ENCODE results near the gene PPP1R12C. TPM values are rescaled to one million over a fixed set of nuclear protein-coding genes. Genes with fewer than 3 reads are reported as not detected.

The PPP1R12C gene
- total RNA-seq, 1 donor from 2014 or later: 34.0 TPM

- DNase-seq: no peak
Observed at GRCh38 chr19:55089342-55089944, 28.0 kb downstream of the PPP1R12C start.

- DNase-seq: peak; percentile 9
Observed at GRCh38 chr19:55088543-55089341, 28.7 kb downstream of the PPP1R12C start.

GRCh38 chr19:55088021-55088451, 29.4 kb downstream of the PPP1R12C start:
- DNase-seq: no peak

- peak; percentile 12 for DNase-seq
Observed at GRCh38 chr19:55087542-55087901, 29.9 kb downstream of the PPP1R12C start.

- DNase-seq: peak; percentile 75
Observed at GRCh38 chr19:55086730-55087541, 30.5 kb downstream of the PPP1R12C start.

GRCh38 chr19:55085923-55086715, 31.3 kb downstream of the PPP1R12C start:
- no peak for DNase-seq

- no peak for DNase-seq
Observed at GRCh38 chr19:55084416-55084815, 33.0 kb downstream of the PPP1R12C start.

- DNase-seq: no peak
Observed at GRCh38 chr19:55083004-55083850, 34.2 kb downstream of the PPP1R12C start.

GRCh38 chr19:55082020-55082851, 35.2 kb downstream of the PPP1R12C start:
- DNase-seq: peak; percentile 11

- no peak for DNase-seq
Observed at GRCh38 chr19:55081770-55082019, 35.7 kb downstream of the PPP1R12C start.

GRCh38 chr19:55080968-55081769, 36.3 kb downstream of the PPP1R12C start:
- peak; percentile 22 for DNase-seq

GRCh38 chr19:55080121-55080967, 37.1 kb downstream of the PPP1R12C start:
- peak; percentile 24 for DNase-seq

GRCh38 chr19:55079400-55080038, 37.9 kb downstream of the PPP1R12C start:
- DNase-seq: no peak

- no peak for DNase-seq
Observed at GRCh38 chr19:55078996-55079395, 38.4 kb downstream of the PPP1R12C start.

- DNase-seq: no peak
Observed at GRCh38 chr19:55077106-55077505, 40.3 kb downstream of the PPP1R12C start.

- no peak for DNase-seq
Observed at GRCh38 chr19:55076321-55076720, 41.1 kb downstream of the PPP1R12C start.

GRCh38 chr19:55075371-55075998, 42.0 kb downstream of the PPP1R12C start, which contains the start of gene EPS8L1:
Gene EPS8L1 (plus strand): TSS chr19:55075869. CDS start chr19:55076445, 576 bp downstream.
- no peak for DNase-seq

- no peak for DNase-seq
Observed at GRCh38 chr19:55071913-55072312, 45.5 kb downstream of the PPP1R12C start.

Data from skin of body (tissue), 2 donors.